SK-N-SH (cell line): ENCODE results near the gene TGFBR3L.

Experiments
- GABPA ChIP-seq: IDR thresholded peaks from 2 replicates; pipeline ENCODE4 v1.4.0; 2012; ENCODE audit warnings: low read depth, mild to moderate bottlenecking
- POLR2AphosphoS5 ChIP-seq: IDR thresholded peaks from 2 replicates; pipeline ENCODE4 v1.6.1; 2012; ENCODE audit warnings: low read depth, low read length
- SMC3 ChIP-seq: IDR thresholded peaks from 2 replicates; pipeline ENCODE4 v1.6.1; 2012; ENCODE audit warnings: low read depth, low read length, improper control_type of control experiment
- TAF1 ChIP-seq: IDR thresholded peaks from 2 replicates; pipeline ENCODE4 v1.6.1; 2012; ENCODE audit warnings: low read depth, mild to moderate bottlenecking, low read length, moderate library complexity, borderline replicate concordance
- TF ChIP-seq, protein P1 (sequence below): fragments of 200-600 bp; sonication (generic); IDR thresholded peaks from 2 replicates; pipeline ENCODE4 v1.6.1; 2017; ENCODE audit warnings: antibody characterized with exemption, mild to moderate bottlenecking, moderate library complexity
- TF ChIP-seq, protein P2 (sequence below): IDR thresholded peaks from 2 replicates; pipeline ENCODE4 v1.4.0; 2012; ENCODE audit warnings: low read depth
- TF ChIP-seq, protein P3 (sequence below): IDR thresholded peaks from 2 replicates; pipeline ENCODE4 v1.6.1; 2012; ENCODE audit warnings: mild to moderate bottlenecking, low read depth, low read length, moderate library complexity

DNA sequence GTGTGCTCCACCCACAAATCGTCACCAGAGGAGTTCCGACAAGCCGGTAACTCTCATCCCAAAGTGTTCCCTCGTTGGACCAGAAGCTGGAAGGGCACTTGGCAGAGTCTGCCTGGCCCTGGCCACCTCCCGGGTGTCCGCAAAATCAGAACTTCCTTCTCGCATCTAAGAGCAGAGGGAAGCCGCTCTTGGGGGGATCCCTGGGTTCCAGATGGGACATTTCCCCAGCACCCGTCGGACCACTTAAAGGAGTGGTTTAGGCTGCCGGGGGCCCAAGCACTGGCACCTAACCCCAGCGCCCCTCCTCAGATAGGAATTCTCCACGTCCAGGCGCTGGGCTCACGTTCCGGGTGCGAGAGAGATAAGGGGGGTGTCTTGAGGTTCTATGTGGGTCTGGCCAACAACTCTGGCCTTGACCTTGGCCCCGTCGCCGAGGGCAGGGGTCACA is 11.8 kb upstream of the TGFBR3L start:
- TF ChIP-seq, protein P1, sequence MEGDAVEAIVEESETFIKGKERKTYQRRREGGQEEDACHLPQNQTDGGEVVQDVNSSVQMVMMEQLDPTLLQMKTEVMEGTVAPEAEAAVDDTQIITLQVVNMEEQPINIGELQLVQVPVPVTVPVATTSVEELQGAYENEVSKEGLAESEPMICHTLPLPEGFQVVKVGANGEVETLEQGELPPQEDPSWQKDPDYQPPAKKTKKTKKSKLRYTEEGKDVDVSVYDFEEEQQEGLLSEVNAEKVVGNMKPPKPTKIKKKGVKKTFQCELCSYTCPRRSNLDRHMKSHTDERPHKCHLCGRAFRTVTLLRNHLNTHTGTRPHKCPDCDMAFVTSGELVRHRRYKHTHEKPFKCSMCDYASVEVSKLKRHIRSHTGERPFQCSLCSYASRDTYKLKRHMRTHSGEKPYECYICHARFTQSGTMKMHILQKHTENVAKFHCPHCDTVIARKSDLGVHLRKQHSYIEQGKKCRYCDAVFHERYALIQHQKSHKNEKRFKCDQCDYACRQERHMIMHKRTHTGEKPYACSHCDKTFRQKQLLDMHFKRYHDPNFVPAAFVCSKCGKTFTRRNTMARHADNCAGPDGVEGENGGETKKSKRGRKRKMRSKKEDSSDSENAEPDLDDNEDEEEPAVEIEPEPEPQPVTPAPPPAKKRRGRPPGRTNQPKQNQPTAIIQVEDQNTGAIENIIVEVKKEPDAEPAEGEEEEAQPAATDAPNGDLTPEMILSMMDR, result no peak
- TF ChIP-seq, protein P2, sequence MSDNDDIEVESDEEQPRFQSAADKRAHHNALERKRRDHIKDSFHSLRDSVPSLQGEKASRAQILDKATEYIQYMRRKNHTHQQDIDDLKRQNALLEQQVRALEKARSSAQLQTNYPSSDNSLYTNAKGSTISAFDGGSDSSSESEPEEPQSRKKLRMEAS, result no peak
- TF ChIP-seq GABPA (no peak), TAF1 (no peak), POLR2AphosphoS5 (no peak), SMC3 (no peak)
- TF ChIP-seq, protein P3, sequence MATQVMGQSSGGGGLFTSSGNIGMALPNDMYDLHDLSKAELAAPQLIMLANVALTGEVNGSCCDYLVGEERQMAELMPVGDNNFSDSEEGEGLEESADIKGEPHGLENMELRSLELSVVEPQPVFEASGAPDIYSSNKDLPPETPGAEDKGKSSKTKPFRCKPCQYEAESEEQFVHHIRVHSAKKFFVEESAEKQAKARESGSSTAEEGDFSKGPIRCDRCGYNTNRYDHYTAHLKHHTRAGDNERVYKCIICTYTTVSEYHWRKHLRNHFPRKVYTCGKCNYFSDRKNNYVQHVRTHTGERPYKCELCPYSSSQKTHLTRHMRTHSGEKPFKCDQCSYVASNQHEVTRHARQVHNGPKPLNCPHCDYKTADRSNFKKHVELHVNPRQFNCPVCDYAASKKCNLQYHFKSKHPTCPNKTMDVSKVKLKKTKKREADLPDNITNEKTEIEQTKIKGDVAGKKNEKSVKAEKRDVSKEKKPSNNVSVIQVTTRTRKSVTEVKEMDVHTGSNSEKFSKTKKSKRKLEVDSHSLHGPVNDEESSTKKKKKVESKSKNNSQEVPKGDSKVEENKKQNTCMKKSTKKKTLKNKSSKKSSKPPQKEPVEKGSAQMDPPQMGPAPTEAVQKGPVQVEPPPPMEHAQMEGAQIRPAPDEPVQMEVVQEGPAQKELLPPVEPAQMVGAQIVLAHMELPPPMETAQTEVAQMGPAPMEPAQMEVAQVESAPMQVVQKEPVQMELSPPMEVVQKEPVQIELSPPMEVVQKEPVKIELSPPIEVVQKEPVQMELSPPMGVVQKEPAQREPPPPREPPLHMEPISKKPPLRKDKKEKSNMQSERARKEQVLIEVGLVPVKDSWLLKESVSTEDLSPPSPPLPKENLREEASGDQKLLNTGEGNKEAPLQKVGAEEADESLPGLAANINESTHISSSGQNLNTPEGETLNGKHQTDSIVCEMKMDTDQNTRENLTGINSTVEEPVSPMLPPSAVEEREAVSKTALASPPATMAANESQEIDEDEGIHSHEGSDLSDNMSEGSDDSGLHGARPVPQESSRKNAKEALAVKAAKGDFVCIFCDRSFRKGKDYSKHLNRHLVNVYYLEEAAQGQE, result no peak
